Testis (tissue), 3 donors: Measurements from ENCODE around the gene CXCL10. TPM values are rescaled to one million over a fixed set of nuclear protein-coding genes. Genes with fewer than 3 reads are reported as not detected.

Experiments used
- DNase-seq: peaks from one replicate; pipeline ENCODE4 v3.0.0-alpha.2; 2019
- H3K27ac ChIP-seq, 2 donors: fragments of 200-600 bp; sonication (generic); one replicate each; pipeline ENCODE4 v1.5.1; 2019
- H3K27me3 ChIP-seq: fragments of 200-600 bp; sonication (generic); one replicate; pipeline ENCODE4 v1.5.1; 2019
- H3K36me3 ChIP-seq: fragments of 200-600 bp; sonication (generic); one replicate; pipeline ENCODE4 v1.5.1; 2017; ENCODE audit warnings: low read depth; ENCODE audit errors: missing control alignments
- H3K4me1 ChIP-seq: fragments of 200-600 bp; sonication (generic); one replicate; pipeline ENCODE4 v1.5.1; 2019
- H3K4me3 ChIP-seq, 2 donors: fragments of 200-600 bp; sonication (generic); one replicate each; pipeline ENCODE4 v1.5.1; 2017 to 2019
- H3K9me3 ChIP-seq: fragments of 200-600 bp; sonication (generic); one replicate; pipeline ENCODE4 v1.5.1; 2017
- POLR2A ChIP-seq: fragments of 450-650 bp; IDR thresholded peaks from one replicate; pipeline ENCODE4 v1.6.1; 2017; ENCODE audit warnings: antibody characterized with exemption, mild to moderate bottlenecking, moderate library complexity
- WGBS, 2 donors: methylation state at CpG; one replicate each; pipeline ENCODE4 v1.1.5; 2018; 5-methylcytosine and 5-hydroxymethylcytosine counted together
- intact Hi-C: fragments of 100-400 bp; cut with DNase I; formaldehyde crosslinking; loops from one replicate; pipeline ENCODE4 v1.15.1; 2023; ENCODE audit warnings: low total_unique reads
- polyA plus RNA-seq: library from polyadenylated mRNA; stranded (reverse); fragments of 350-450 nt; fragmentation: Illumina TruSeq; extraction: RNeasy Lipid Tissue Mini Kit (QIAGEN cat#74804); gene quantifications from one replicate; pipeline ENCODE4 v1.2.3, GENCODE V29; 2014; ENCODE audit warnings: low read depth, low replicate concordance; ENCODE audit not compliant: insufficient read depth
- total RNA-seq, 2 donors: library from RNA; depleted of rRNA; stranded (reverse); fragments of >200 nt; gene quantifications; one replicate each; pipeline ENCODE4 v1.2.3, GENCODE V29; 2016
- TF ChIP-seq, protein P1 (sequence below), 3 experiments: fragments of 450-650 bp in 2 of 3; fragments of 200-600 bp in 1 of 3; sonication (generic) in 1 of 3; IDR thresholded peaks; one replicate each; pipeline ENCODE4 v1.5.1; 2016 to 2019; ENCODE audit warnings: antibody characterized with exemption in 3 of 3, mild to moderate bottlenecking in 2 of 3, moderate library complexity in 1 of 3

CXCL10 gene
- total and polyA plus RNA-seq, 3 donors from 2014 or later, result 5.9 TPM; not detected in 2

DNA sequence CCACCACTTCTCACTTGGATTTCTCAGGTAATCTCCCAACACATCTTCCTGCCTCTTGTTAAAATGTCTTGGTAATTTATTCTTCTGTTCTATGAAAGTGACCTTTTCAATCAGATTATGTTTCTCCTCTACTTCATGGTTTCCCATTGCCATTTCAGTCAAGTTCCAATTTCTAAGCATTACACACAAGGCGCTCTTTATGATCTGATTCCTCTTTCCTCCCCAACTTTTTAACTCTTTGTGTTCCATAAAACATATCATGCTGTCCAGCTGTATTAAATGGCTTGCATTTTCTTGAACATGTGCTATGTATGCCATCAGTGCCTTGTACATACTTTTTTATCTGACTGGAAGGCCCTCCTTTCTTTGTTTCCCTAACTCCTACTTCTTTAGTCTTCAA lies 38.1 kb upstream of the CXCL10 start:
- no peak overlapping the region for H3K4me3 ChIP-seq
- H3K27me3 ChIP-seq, result no peaks in the 10 kb centered on the region
- H3K27ac ChIP-seq, result no peak overlapping the region
- no peaks in the 10 kb centered on the region for H3K9me3 ChIP-seq
- no peak for DNase-seq
- H3K36me3 ChIP-seq, result no peaks in the 10 kb centered on the region
- WGBS, 2 donors, result 60 to 69% methylated on average over 1 of the region's 1 CpG
- no peak for TF ChIP-seq POLR2A
- TF ChIP-seq, protein P1, sequence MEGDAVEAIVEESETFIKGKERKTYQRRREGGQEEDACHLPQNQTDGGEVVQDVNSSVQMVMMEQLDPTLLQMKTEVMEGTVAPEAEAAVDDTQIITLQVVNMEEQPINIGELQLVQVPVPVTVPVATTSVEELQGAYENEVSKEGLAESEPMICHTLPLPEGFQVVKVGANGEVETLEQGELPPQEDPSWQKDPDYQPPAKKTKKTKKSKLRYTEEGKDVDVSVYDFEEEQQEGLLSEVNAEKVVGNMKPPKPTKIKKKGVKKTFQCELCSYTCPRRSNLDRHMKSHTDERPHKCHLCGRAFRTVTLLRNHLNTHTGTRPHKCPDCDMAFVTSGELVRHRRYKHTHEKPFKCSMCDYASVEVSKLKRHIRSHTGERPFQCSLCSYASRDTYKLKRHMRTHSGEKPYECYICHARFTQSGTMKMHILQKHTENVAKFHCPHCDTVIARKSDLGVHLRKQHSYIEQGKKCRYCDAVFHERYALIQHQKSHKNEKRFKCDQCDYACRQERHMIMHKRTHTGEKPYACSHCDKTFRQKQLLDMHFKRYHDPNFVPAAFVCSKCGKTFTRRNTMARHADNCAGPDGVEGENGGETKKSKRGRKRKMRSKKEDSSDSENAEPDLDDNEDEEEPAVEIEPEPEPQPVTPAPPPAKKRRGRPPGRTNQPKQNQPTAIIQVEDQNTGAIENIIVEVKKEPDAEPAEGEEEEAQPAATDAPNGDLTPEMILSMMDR (IDR thresholded peaks at IDR 0.05), result no peak
- no peaks in the 10 kb centered on the region for H3K4me1 ChIP-seq
- intact Hi-C loops, result no loop called here

DNA sequence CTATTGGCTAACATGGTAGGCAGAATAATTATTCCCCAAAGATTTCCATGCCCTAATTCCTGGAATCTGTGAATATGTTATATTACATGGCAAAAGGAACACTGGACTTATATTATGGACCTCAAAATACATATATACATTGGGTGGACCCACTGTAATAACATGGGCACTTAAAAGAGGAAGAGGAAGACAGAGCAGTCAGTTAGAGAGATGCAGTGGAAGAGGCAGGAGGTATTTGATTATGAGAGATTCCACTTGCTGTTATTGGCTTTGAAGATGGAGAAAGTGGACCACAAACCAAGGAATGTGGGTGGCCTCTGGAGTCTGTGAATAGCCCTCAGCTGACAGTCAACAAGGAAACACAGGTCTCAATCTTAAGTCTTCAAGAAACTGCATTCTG lies 37.2 kb upstream of the CXCL10 start:
- intact Hi-C loops, result no loop called here
- H3K27me3 ChIP-seq, result no peaks in the 10 kb centered on the region
- no peak overlapping the region for H3K27ac ChIP-seq
- H3K36me3 ChIP-seq, result no peaks in the 10 kb centered on the region
- no peak overlapping the region for H3K4me3 ChIP-seq
- DNase-seq, result no peak
- no peak for TF ChIP-seq POLR2A
- TF ChIP-seq, protein P1 (IDR thresholded peaks at IDR 0.05), result no peak
- H3K4me1 ChIP-seq, result no peaks in the 10 kb centered on the region
- no peaks in the 10 kb centered on the region for H3K9me3 ChIP-seq

DNA sequence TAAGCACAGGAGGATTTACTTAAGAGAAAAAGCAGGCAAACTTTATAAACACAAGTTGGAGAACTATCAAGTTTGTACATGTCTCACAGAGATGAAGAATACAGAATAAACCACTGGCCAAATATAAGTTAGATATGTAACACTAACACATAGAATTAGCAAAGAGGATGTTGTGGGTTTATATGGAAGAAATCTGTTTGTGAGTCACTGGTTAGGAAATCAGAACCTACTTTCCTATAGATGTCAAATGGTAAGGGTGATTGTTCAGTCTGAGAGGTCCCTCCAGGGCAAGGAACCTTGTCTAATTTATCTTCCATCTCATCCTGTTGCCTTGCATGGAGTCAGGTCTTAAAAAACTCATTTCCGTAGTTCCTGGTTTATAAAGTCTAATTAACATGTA lies 36.5 kb upstream of the CXCL10 start:
- WGBS, 2 donors, result 87 to 88% methylated on average over 1 of the region's 1 CpG
- no peak for DNase-seq
- intact Hi-C loops, result no loop called here

DNA sequence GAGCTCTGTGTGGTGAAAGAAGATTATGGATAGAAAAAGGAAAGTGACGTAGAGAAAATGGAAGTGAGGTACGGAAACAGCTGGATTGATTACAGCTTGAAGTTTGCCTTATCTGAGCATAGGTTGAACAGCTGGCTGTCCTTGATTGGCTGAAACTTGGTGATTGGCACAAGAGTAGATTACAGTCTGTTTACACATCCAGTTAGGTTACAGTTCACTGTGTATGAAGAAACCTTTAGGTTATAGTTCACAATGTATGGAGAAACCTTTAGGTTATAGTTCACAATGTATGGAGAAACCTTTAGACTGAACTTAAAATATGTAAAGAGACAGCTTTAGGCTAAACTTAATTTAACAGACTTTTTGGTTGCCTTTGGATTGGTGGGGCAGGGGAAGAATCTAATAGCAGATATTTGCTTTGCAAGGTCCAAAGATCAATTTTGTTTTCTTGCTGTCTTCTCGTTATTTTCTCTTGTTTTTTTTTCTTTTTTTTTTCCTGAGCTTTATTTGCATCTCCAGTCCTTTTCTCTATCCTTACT lies 35.7 kb upstream of the CXCL10 start:
- H3K27me3 ChIP-seq, result no peaks in the 10 kb centered on the region
- H3K4me3 ChIP-seq, result no peak overlapping the region
- TF ChIP-seq, protein P1 (IDR thresholded peaks at IDR 0.05), result no peak
- TF ChIP-seq POLR2A, result no peak
- H3K9me3 ChIP-seq, result no peaks in the 10 kb centered on the region
- no peak for DNase-seq
- intact Hi-C loops, result no loop called here
- WGBS, 2 donors, result 64 to 71% methylated on average over 3 of the region's 3 CpGs
- H3K27ac ChIP-seq, result no peak overlapping the region
- no peaks in the 10 kb centered on the region for H3K4me1 ChIP-seq
- no peaks in the 10 kb centered on the region for H3K36me3 ChIP-seq

More for the DNA sequence above, 36.5 kb upstream of the CXCL10 start:
- H3K27ac ChIP-seq, result no peak overlapping the region
- no peaks in the 10 kb centered on the region for H3K36me3 ChIP-seq
- no peaks in the 10 kb centered on the region for H3K9me3 ChIP-seq
- TF ChIP-seq, protein P1 (IDR thresholded peaks at IDR 0.05), result no peak
- TF ChIP-seq POLR2A, result no peak
- no peaks in the 10 kb centered on the region for H3K4me1 ChIP-seq
- no peak overlapping the region for H3K4me3 ChIP-seq
- H3K27me3 ChIP-seq, result no peaks in the 10 kb centered on the region

DNA sequence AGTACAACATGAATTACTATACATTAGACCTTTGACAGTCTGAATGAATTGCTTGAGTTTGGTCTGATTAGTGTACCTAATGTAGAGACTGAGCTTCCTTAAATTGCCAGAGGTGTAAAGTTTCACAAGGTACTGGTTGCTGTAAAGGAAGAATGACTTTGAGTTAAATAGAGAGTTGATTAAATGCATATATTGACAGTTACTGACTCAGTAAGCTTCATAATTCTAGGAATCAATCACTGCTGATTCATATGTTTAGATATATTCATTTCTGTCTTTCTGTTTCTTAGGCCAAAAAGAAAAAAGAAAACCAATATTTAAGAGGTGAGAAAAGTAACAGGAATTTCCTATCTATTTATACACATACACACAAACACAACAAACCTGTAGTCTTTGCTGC lies 35.0 kb upstream of the CXCL10 start:
- H3K4me1 ChIP-seq, result no peaks in the 10 kb centered on the region
- H3K27ac ChIP-seq, result no peak overlapping the region
- H3K36me3 ChIP-seq, result no peaks in the 10 kb centered on the region
- no peak for DNase-seq
- no peaks in the 10 kb centered on the region for H3K27me3 ChIP-seq
- H3K9me3 ChIP-seq, result no peaks in the 10 kb centered on the region
- intact Hi-C loops, result no loop called here
- TF ChIP-seq, protein P1 (IDR thresholded peaks at IDR 0.05), result no peak
- no peak for TF ChIP-seq POLR2A
- no peak overlapping the region for H3K4me3 ChIP-seq
